Measurements from ENCODE around the gene PACSIN3. TPM values are rescaled to one million over a fixed set of nuclear protein-coding genes. Genes with fewer than 3 reads are reported as not detected.

PACSIN3 gene
- polyA plus RNA-seq, 1 donor from 2014 or later: not detected

GRCh38 chr11:47233989-47234668, 47.9 kb upstream of the PACSIN3 start:
- Histone ChIP-seq H3K79me2 (replicated peaks; ENCODE audit: insufficient read depth, low read length) (no peaks in the 10 kb centered on the region), H3F3A (ENCODE audit: insufficient read depth, low read length, poor library complexity, severe bottlenecking) (no peaks in the 10 kb centered on the region), H3K27ac (ENCODE audit: low read length) (no peak overlapping the region), H3K36me3 (ENCODE audit: insufficient read depth, low read length) (no peaks in the 10 kb centered on the region), H3K9ac (ENCODE audit: low read length) (no peak overlapping the region), H4K20me1 (ENCODE audit: insufficient read depth) (no peaks in the 10 kb centered on the region), H3K9me2 (ENCODE audit: insufficient read depth, low read length) (no peaks in the 10 kb centered on the region), H3K4me2 (ENCODE audit: low read length) (no peak overlapping the region), H3K27me3 (ENCODE audit: insufficient read depth, low read depth, low read length) (no peaks in the 10 kb centered on the region), H3K9me3 (ENCODE audit: low read length) (no peaks in the 10 kb centered on the region), H3K4me3 (ENCODE audit: low read length) (no peak overlapping the region), H2AFZ (ENCODE audit: low read depth, low read length) (no peak overlapping the region)
- TF ChIP-seq, protein P1, sequence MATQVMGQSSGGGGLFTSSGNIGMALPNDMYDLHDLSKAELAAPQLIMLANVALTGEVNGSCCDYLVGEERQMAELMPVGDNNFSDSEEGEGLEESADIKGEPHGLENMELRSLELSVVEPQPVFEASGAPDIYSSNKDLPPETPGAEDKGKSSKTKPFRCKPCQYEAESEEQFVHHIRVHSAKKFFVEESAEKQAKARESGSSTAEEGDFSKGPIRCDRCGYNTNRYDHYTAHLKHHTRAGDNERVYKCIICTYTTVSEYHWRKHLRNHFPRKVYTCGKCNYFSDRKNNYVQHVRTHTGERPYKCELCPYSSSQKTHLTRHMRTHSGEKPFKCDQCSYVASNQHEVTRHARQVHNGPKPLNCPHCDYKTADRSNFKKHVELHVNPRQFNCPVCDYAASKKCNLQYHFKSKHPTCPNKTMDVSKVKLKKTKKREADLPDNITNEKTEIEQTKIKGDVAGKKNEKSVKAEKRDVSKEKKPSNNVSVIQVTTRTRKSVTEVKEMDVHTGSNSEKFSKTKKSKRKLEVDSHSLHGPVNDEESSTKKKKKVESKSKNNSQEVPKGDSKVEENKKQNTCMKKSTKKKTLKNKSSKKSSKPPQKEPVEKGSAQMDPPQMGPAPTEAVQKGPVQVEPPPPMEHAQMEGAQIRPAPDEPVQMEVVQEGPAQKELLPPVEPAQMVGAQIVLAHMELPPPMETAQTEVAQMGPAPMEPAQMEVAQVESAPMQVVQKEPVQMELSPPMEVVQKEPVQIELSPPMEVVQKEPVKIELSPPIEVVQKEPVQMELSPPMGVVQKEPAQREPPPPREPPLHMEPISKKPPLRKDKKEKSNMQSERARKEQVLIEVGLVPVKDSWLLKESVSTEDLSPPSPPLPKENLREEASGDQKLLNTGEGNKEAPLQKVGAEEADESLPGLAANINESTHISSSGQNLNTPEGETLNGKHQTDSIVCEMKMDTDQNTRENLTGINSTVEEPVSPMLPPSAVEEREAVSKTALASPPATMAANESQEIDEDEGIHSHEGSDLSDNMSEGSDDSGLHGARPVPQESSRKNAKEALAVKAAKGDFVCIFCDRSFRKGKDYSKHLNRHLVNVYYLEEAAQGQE (IDR thresholded peaks at IDR 0.05; ENCODE audit: borderline replicate concordance): no peak
- TF ChIP-seq MXI1 (conservative IDR thresholded peaks at IDR 0.05; ENCODE audit: poor library complexity, severe bottlenecking) (no peak), POLR2AphosphoS5 (IDR thresholded peaks at IDR 0.05) (no peak), EP300 (conservative IDR thresholded peaks at IDR 0.05; ENCODE audit: poor library complexity, severe bottlenecking) (no peak), RAD21 (conservative IDR thresholded peaks at IDR 0.05) (no peak), TAF1 (IDR thresholded peaks at IDR 0.05; ENCODE audit: low read depth) (no peak), SMC3 (conservative IDR thresholded peaks at IDR 0.05; ENCODE audit: poor library complexity) (no peak), EZH2 (IDR thresholded peaks at IDR 0.05; ENCODE audit: borderline replicate concordance, insufficient read depth, low read length, poor library complexity, severe bottlenecking) (no peak)
- TF ChIP-seq, protein P2, sequence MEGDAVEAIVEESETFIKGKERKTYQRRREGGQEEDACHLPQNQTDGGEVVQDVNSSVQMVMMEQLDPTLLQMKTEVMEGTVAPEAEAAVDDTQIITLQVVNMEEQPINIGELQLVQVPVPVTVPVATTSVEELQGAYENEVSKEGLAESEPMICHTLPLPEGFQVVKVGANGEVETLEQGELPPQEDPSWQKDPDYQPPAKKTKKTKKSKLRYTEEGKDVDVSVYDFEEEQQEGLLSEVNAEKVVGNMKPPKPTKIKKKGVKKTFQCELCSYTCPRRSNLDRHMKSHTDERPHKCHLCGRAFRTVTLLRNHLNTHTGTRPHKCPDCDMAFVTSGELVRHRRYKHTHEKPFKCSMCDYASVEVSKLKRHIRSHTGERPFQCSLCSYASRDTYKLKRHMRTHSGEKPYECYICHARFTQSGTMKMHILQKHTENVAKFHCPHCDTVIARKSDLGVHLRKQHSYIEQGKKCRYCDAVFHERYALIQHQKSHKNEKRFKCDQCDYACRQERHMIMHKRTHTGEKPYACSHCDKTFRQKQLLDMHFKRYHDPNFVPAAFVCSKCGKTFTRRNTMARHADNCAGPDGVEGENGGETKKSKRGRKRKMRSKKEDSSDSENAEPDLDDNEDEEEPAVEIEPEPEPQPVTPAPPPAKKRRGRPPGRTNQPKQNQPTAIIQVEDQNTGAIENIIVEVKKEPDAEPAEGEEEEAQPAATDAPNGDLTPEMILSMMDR (IDR thresholded peaks at IDR 0.05; ENCODE audit: poor library complexity, severe bottlenecking): no peak

- Histone ChIP-seq H3K9me3 (ENCODE audit: low read length) (no peaks in the 10 kb centered on the region), H3K27ac (ENCODE audit: low read length) (no peak overlapping the region), H3K9me2 (ENCODE audit: insufficient read depth, low read length) (no peaks in the 10 kb centered on the region), H3K9ac (ENCODE audit: low read length) (no peak overlapping the region), H2AFZ (ENCODE audit: low read depth, low read length) (no peak overlapping the region), H3F3A (ENCODE audit: insufficient read depth, low read length, poor library complexity, severe bottlenecking) (no peaks in the 10 kb centered on the region), H4K20me1 (ENCODE audit: insufficient read depth) (no peaks in the 10 kb centered on the region), H3K4me3 (ENCODE audit: low read length) (no peak overlapping the region), H3K27me3 (ENCODE audit: insufficient read depth, low read depth, low read length) (no peaks in the 10 kb centered on the region), H3K36me3 (ENCODE audit: insufficient read depth, low read length) (no peaks in the 10 kb centered on the region), H3K4me2 (ENCODE audit: low read length) (no peak overlapping the region), H3K79me2 (replicated peaks; ENCODE audit: insufficient read depth, low read length) (no peaks in the 10 kb centered on the region)
- TF ChIP-seq, protein P2 (IDR thresholded peaks at IDR 0.05; ENCODE audit: poor library complexity, severe bottlenecking): no peak
- TF ChIP-seq TAF1 (IDR thresholded peaks at IDR 0.05; ENCODE audit: low read depth): no peak
- TF ChIP-seq, protein P1 (IDR thresholded peaks at IDR 0.05; ENCODE audit: borderline replicate concordance): no peak
- TF ChIP-seq EP300 (conservative IDR thresholded peaks at IDR 0.05; ENCODE audit: poor library complexity, severe bottlenecking): no peak
- TF ChIP-seq RAD21 (conservative IDR thresholded peaks at IDR 0.05): no peak
- no peak for TF ChIP-seq MXI1 (conservative IDR thresholded peaks at IDR 0.05; ENCODE audit: poor library complexity, severe bottlenecking)
- TF ChIP-seq POLR2AphosphoS5 (IDR thresholded peaks at IDR 0.05): no peak
- no peak for TF ChIP-seq SMC3 (conservative IDR thresholded peaks at IDR 0.05; ENCODE audit: poor library complexity)
- TF ChIP-seq EZH2 (IDR thresholded peaks at IDR 0.05; ENCODE audit: borderline replicate concordance, insufficient read depth, low read length, poor library complexity, severe bottlenecking): no peak
These were observed 46.8 kb upstream of the PACSIN3 start for GRCh38 chr11:47233051-47233450.
